ENCODE data around the gene NFILZ. TPM values are rescaled to one million over a fixed set of nuclear protein-coding genes. Genes with fewer than 3 reads are reported as not detected.
A peak's percentile ranks its signal among the peaks of the same experiment; 100 is the strongest.

The NFILZ gene
- total and polyA plus RNA-seq, 5 donors from 2014 or later: not detected

GRCh38 chr19:8608941-8609278 is 21.5 kb upstream of the NFILZ start:
- Histone ChIP-seq H3K27ac (ENCODE audit: insufficient read depth, low read length, poor library complexity, severe bottlenecking) (no peak overlapping the region), H3K27me3 (ENCODE audit: control insufficient read depth, insufficient read depth, low read length) (peaks cover 5% of the 10 kb centered on the region), H3K4me1 (ENCODE audit: control insufficient read depth, insufficient read depth, low read length, poor library complexity, severe bottlenecking) (peaks cover 18% of the 10 kb centered on the region), H3K36me3 (ENCODE audit: control insufficient read depth, insufficient read depth, low read length) (no peaks in the 10 kb centered on the region), H3K9me3 (ENCODE audit: control insufficient read depth in 2 of 2, low read length in 2 of 2) (peaks cover 2 to 7% of the 10 kb centered on the region in 2 experiments), H3K4me3 (ENCODE audit: low read depth, low read length) (no peak overlapping the region)
- peaks cover 0 to 5% (median 0%) of the 10 kb centered on the region in 7 donors for H3K9me3 Mint-ChIP-seq
- peak overlapping the region; percentile 83 to 86 (median 84) for H3K27ac Mint-ChIP-seq
- peaks cover 26% of the 10 kb centered on the region for H3K27me3 Mint-ChIP-seq
- ATAC-seq (ENCODE audit: low read depth in 2 of 2) (no peak), DNase-seq (no peak)
- peaks cover 17% of the 10 kb centered on the region for H3K36me3 Mint-ChIP-seq
- H3K4me1 Mint-ChIP-seq: peaks cover 0 to 50% (median 13%) of the 10 kb centered on the region in 4 donors
- H3K4me3 Mint-ChIP-seq: peak overlapping the region in 3 of 4 donors; percentile 68 to 89 (median 84)

GRCh38 chr19:8609279-8610040 is 21.0 kb upstream of the NFILZ start:
- Mint-ChIP-seq H3K27me3 (peaks cover 26% of the 10 kb centered on the region), H3K27ac (peak overlapping the region; percentile 78 to 90 (median 83)), H3K36me3 (peaks cover 17% of the 10 kb centered on the region), H3K4me1 (peaks cover 0 to 50% (median 13%) of the 10 kb centered on the region in 4 donors), H3K4me3 (peak overlapping the region; percentile 59 to 95 (median 86)), H3K9me3 (peaks cover 0 to 5% (median 0%) of the 10 kb centered on the region in 7 donors)
- peaks cover 5% of the 10 kb centered on the region for H3K27me3 ChIP-seq (ENCODE audit: control insufficient read depth, insufficient read depth, low read length)
- ATAC-seq (ENCODE audit: low read depth in 2 of 2) (no peak), DNase-seq (peak in 1 of 3 donors; percentile 23)
- no peaks in the 10 kb centered on the region for H3K36me3 ChIP-seq (ENCODE audit: control insufficient read depth, insufficient read depth, low read length)
- peaks cover 2 to 7% of the 10 kb centered on the region in 2 experiments for H3K9me3 ChIP-seq (ENCODE audit: control insufficient read depth in 2 of 2, low read length in 2 of 2)
- H3K4me3 ChIP-seq (ENCODE audit: low read depth, low read length): peak overlapping the region; percentile 79
- peaks cover 18% of the 10 kb centered on the region for H3K4me1 ChIP-seq (ENCODE audit: control insufficient read depth, insufficient read depth, low read length, poor library complexity, severe bottlenecking)
- no peak overlapping the region for H3K27ac ChIP-seq (ENCODE audit: insufficient read depth, low read length, poor library complexity, severe bottlenecking)

- H3K9me3 Mint-ChIP-seq: peaks cover 0 to 5% (median 0%) of the 10 kb centered on the region in 7 donors
These were observed 20.1 kb upstream of the NFILZ start, which contains the start of gene ADAMTS10 for GRCh38 chr19:8610041-8610935. Gene ADAMTS10, minus strand, starts transcription at chr19:8610715. Its CDS starts 5,005 bp downstream, at chr19:8605710.

GRCh38 chr19:8610936-8611300 is 19.5 kb upstream of the NFILZ start:
- Mint-ChIP-seq H3K9me3 (peaks cover 0 to 5% (median 0%) of the 10 kb centered on the region in 7 donors), H3K36me3 (peaks cover 13% of the 10 kb centered on the region), H3K4me3 (no peak overlapping the region), H3K27me3 (peaks cover 31% of the 10 kb centered on the region), H3K4me1 (peaks cover 0 to 61% (median 13%) of the 10 kb centered on the region in 4 donors), H3K27ac (no peak overlapping the region)
- DNase-seq (no peak), ATAC-seq (ENCODE audit: low read depth in 2 of 2) (no peak)
- H3K4me3 ChIP-seq (ENCODE audit: low read depth, low read length): no peak overlapping the region
- H3K4me1 ChIP-seq (ENCODE audit: control insufficient read depth, insufficient read depth, low read length, poor library complexity, severe bottlenecking): peaks cover 18% of the 10 kb centered on the region
- peaks cover 5% of the 10 kb centered on the region for H3K27me3 ChIP-seq (ENCODE audit: control insufficient read depth, insufficient read depth, low read length)
- no peaks in the 10 kb centered on the region for H3K9me3 ChIP-seq (ENCODE audit: control insufficient read depth in 2 of 2, low read length in 2 of 2)
- H3K36me3 ChIP-seq (ENCODE audit: control insufficient read depth, insufficient read depth, low read length): no peaks in the 10 kb centered on the region
- H3K27ac ChIP-seq (ENCODE audit: insufficient read depth, low read length, poor library complexity, severe bottlenecking): no peak overlapping the region

More at GRCh38 chr19:8610041-8610935, 20.1 kb upstream of the NFILZ start, which contains the start of gene ADAMTS10:
- ATAC-seq (ENCODE audit: low read depth in 2 of 2): peak; percentile 29 to 48
- Histone ChIP-seq H3K4me3 (ENCODE audit: low read depth, low read length) (peak within 1 kb of the TSS; percentile 79), H3K27ac (ENCODE audit: insufficient read depth, low read length, poor library complexity, severe bottlenecking) (no peak within 1 kb of the TSS), H3K36me3 (ENCODE audit: control insufficient read depth, insufficient read depth, low read length) (no peaks in the 10 kb centered on the region), H3K9me3 (ENCODE audit: control insufficient read depth in 2 of 2, low read length in 2 of 2) (no peaks in the 10 kb centered on the region), H3K27me3 (ENCODE audit: control insufficient read depth, insufficient read depth, low read length) (peaks cover 5% of the 10 kb centered on the region), H3K4me1 (ENCODE audit: control insufficient read depth, insufficient read depth, low read length, poor library complexity, severe bottlenecking) (peaks cover 18% of the 10 kb centered on the region)
- peak within 1 kb of the TSS; percentile 68 to 90 (median 87) for H3K27ac Mint-ChIP-seq
- H3K4me3 Mint-ChIP-seq: peak within 1 kb of the TSS; percentile 59 to 95 (median 86)
- H3K27me3 Mint-ChIP-seq: peaks cover 30% of the 10 kb centered on the region
- DNase-seq: peak; percentile 13 to 45 (median 39)
- H3K4me1 Mint-ChIP-seq: peaks cover 0 to 55% (median 13%) of the 10 kb centered on the region in 4 donors
- peaks cover 13% of the 10 kb centered on the region for H3K36me3 Mint-ChIP-seq

- Mint-ChIP-seq H3K4me3 (peak overlapping the region in 3 of 4 donors; percentile 52 to 62 (median 58)), H3K4me1 (peaks cover 0 to 60% (median 13%) of the 10 kb centered on the region in 4 donors), H3K27ac (no peak overlapping the region), H3K9me3 (peaks cover 0 to 5% (median 0%) of the 10 kb centered on the region in 7 donors), H3K27me3 (peaks cover 31% of the 10 kb centered on the region), H3K36me3 (peaks cover 13% of the 10 kb centered on the region)
- H3K9me3 ChIP-seq (ENCODE audit: control insufficient read depth in 2 of 2, low read length in 2 of 2): no peaks in the 10 kb centered on the region
- no peaks in the 10 kb centered on the region for H3K36me3 ChIP-seq (ENCODE audit: control insufficient read depth, insufficient read depth, low read length)
- DNase-seq (peak in 1 of 3 donors; percentile 27), ATAC-seq (ENCODE audit: low read depth in 2 of 2) (no peak)
- H3K4me3 ChIP-seq (ENCODE audit: low read depth, low read length): no peak overlapping the region
- no peak overlapping the region for H3K27ac ChIP-seq (ENCODE audit: insufficient read depth, low read length, poor library complexity, severe bottlenecking)
- H3K27me3 ChIP-seq (ENCODE audit: control insufficient read depth, insufficient read depth, low read length): peaks cover 5% of the 10 kb centered on the region
- H3K4me1 ChIP-seq (ENCODE audit: control insufficient read depth, insufficient read depth, low read length, poor library complexity, severe bottlenecking): peaks cover 18% of the 10 kb centered on the region
These were observed 19.0 kb upstream of the NFILZ start for GRCh38 chr19:8611391-8611876.

GRCh38 chr19:8611877-8612806 is 18.3 kb upstream of the NFILZ start:
- Histone ChIP-seq H3K4me1 (ENCODE audit: control insufficient read depth, insufficient read depth, low read length, poor library complexity, severe bottlenecking) (peaks cover 18% of the 10 kb centered on the region), H3K9me3 (ENCODE audit: control insufficient read depth in 2 of 2, low read length in 2 of 2) (no peaks in the 10 kb centered on the region), H3K27ac (ENCODE audit: insufficient read depth, low read length, poor library complexity, severe bottlenecking) (no peak overlapping the region), H3K4me3 (ENCODE audit: low read depth, low read length) (no peak overlapping the region), H3K27me3 (ENCODE audit: control insufficient read depth, insufficient read depth, low read length) (peaks cover 5% of the 10 kb centered on the region), H3K36me3 (ENCODE audit: control insufficient read depth, insufficient read depth, low read length) (no peaks in the 10 kb centered on the region)
- peaks cover 6% of the 10 kb centered on the region for H3K36me3 Mint-ChIP-seq
- H3K4me1 Mint-ChIP-seq: peaks cover 0 to 53% (median 10%) of the 10 kb centered on the region in 4 donors
- peaks cover 27% of the 10 kb centered on the region for H3K27me3 Mint-ChIP-seq
- DNase-seq (no peak), ATAC-seq (ENCODE audit: low read depth in 2 of 2) (peak; percentile 7 to 15)
- H3K4me3 Mint-ChIP-seq: peak overlapping the region; percentile 75 to 89 (median 84)
- peak overlapping the region; percentile 77 to 94 (median 82) for H3K27ac Mint-ChIP-seq
- peaks cover 0 to 4% (median 0%) of the 10 kb centered on the region in 7 donors for H3K9me3 Mint-ChIP-seq
